SK-N-SH treated with all-trans-retinoic acid at 6 μM for 48 hours (cell line): ENCODE results near the gene ALPL.

Experiments used
- ATAC-seq: fragments of 200-7000 bp; cut with Tn5 transposase; 3 replicates; pipeline ENCODE4 v1.9.1; 2020; ENCODE audit warnings: mild to moderate bottlenecking, moderate library complexity
- ARNTL ChIP-seq: fragments of 450-650 bp; formaldehyde crosslinking; IDR thresholded peaks from 2 replicates; pipeline ENCODE4 v1.5.0; 2020; ENCODE audit warnings: low read depth, mild to moderate bottlenecking, moderate library complexity, borderline replicate concordance
- BACH2 ChIP-seq: fragments of 250-450 bp; sonication (Bioruptor Pico); IDR thresholded peaks from 2 replicates; pipeline ENCODE4 v1.9.0; 2021; ENCODE audit warnings: mild to moderate bottlenecking, borderline replicate concordance
- CSDC2 ChIP-seq: fragments of 250-450 bp; sonication (Bioruptor Pico); IDR thresholded peaks from 2 replicates; pipeline ENCODE4 v1.5.0; 2020; ENCODE audit warnings: mild to moderate bottlenecking, moderate library complexity
- ESRRG ChIP-seq: fragments of 250-450 bp; sonication (Bioruptor Pico); IDR thresholded peaks from 2 replicates; pipeline ENCODE4 v1.6.1; 2021; ENCODE audit warnings: mild to moderate bottlenecking
- GLIS3 ChIP-seq: fragments of 250-450 bp; sonication (Bioruptor Pico); IDR thresholded peaks from 2 replicates; pipeline ENCODE4 v1.5.0; 2020; ENCODE audit warnings: mild to moderate bottlenecking, moderate library complexity
- ISL1 ChIP-seq: fragments of 250-450 bp; sonication (Bioruptor Pico); IDR thresholded peaks from 2 replicates; pipeline ENCODE4 v2.1.2; 2022; ENCODE audit warnings: mild to moderate bottlenecking, moderate library complexity
- OSR1 ChIP-seq: fragments of 250-450 bp; sonication (Bioruptor Pico); IDR thresholded peaks from 2 replicates; pipeline ENCODE4 v1.8.0; 2022; ENCODE audit warnings: moderate library complexity, mild to moderate bottlenecking, inconsistent platforms
- POU6F1 ChIP-seq: fragments of 250-450 bp; sonication (Bioruptor Pico); IDR thresholded peaks from 2 replicates; pipeline ENCODE4 v1.8.0; 2021; ENCODE audit warnings: low read depth, mild to moderate bottlenecking, moderate library complexity, borderline replicate concordance
- PPARA ChIP-seq: fragments of 250-450 bp; sonication (Bioruptor Pico); IDR thresholded peaks from 2 replicates; pipeline ENCODE4 v1.5.0; 2020; ENCODE audit warnings: mild to moderate bottlenecking, borderline replicate concordance
- RARB ChIP-seq: fragments of 250-450 bp; sonication (Bioruptor Pico); IDR thresholded peaks from 2 replicates; pipeline ENCODE4 v1.8.0; 2021; ENCODE audit warnings: mild to moderate bottlenecking, moderate library complexity
- SNAI2 ChIP-seq: fragments of 250-450 bp; sonication (Bioruptor Pico); IDR thresholded peaks from 2 replicates; pipeline ENCODE4 v1.5.0; 2020; ENCODE audit warnings: mild to moderate bottlenecking, moderate library complexity
- TCF4 ChIP-seq: fragments of 250-450 bp; sonication (Bioruptor Pico); IDR thresholded peaks from 2 replicates; pipeline ENCODE4 v1.8.0; 2021; ENCODE audit warnings: mild to moderate bottlenecking, moderate library complexity, borderline replicate concordance
- TOX ChIP-seq: fragments of 250-450 bp; sonication (Bioruptor Pico); IDR thresholded peaks from 2 replicates; pipeline ENCODE4 v1.8.0; 2021; ENCODE audit warnings: mild to moderate bottlenecking, moderate library complexity, borderline replicate concordance
- TSHZ2 ChIP-seq: fragments of 250-450 bp; sonication (Bioruptor Pico); IDR thresholded peaks from 2 replicates; pipeline ENCODE4 v1.5.0; 2020; ENCODE audit warnings: mild to moderate bottlenecking, moderate library complexity
- ZC3H10 ChIP-seq: fragments of 250-450 bp; sonication (Bioruptor Pico); IDR thresholded peaks from 2 replicates; pipeline ENCODE4 v1.5.1; 2021; ENCODE audit warnings: mild to moderate bottlenecking, moderate library complexity
- ZFP3 ChIP-seq: fragments of 250-450 bp; sonication (Bioruptor Pico); IDR thresholded peaks from 2 replicates; pipeline ENCODE4 v1.5.0; 2020; ENCODE audit warnings: mild to moderate bottlenecking, moderate library complexity
- ZFP30 ChIP-seq: fragments of 450-650 bp; formaldehyde crosslinking; IDR thresholded peaks from 2 replicates; pipeline ENCODE4 v1.5.0; 2022; ENCODE audit warnings: mild to moderate bottlenecking, moderate library complexity
- ZNF565 ChIP-seq: fragments of 450-650 bp; formaldehyde crosslinking; conservative IDR thresholded peaks from 2 replicates; pipeline ENCODE4 v1.5.0; 2020; ENCODE audit warnings: low read depth, mild to moderate bottlenecking, moderate library complexity
- ZNF70 ChIP-seq: fragments of 450-650 bp; formaldehyde crosslinking; IDR thresholded peaks from 2 replicates; pipeline ENCODE4 v1.5.0; 2020; ENCODE audit warnings: mild to moderate bottlenecking, moderate library complexity
- ZNF8 ChIP-seq: fragments of 450-650 bp; formaldehyde crosslinking; IDR thresholded peaks from 2 replicates; pipeline ENCODE4 v1.5.0; 2020; ENCODE audit warnings: mild to moderate bottlenecking, moderate library complexity
- TF ChIP-seq, protein P1 (sequence below): fragments of 250-450 bp; sonication (Bioruptor Pico); IDR thresholded peaks from 2 replicates; pipeline ENCODE4 v1.8.0; 2020; ENCODE audit warnings: mild to moderate bottlenecking, moderate library complexity, borderline replicate concordance
- TF ChIP-seq, protein P2 (sequence below): fragments of 250-450 bp; sonication (Bioruptor Pico); IDR thresholded peaks from 2 replicates; pipeline ENCODE4 v1.5.1; 2021; ENCODE audit warnings: mild to moderate bottlenecking, moderate library complexity

Gene ALPL

GRCh38 chr1:21496886-21497285 lies 12.3 kb upstream of the ALPL start (continued):
- TF ChIP-seq ZC3H10 (CRISPR knock-in tag) (no peak), GLIS3 (CRISPR knock-in tag) (no peak)
- TF ChIP-seq, all 23 proteins: peak for 0

DNA sequence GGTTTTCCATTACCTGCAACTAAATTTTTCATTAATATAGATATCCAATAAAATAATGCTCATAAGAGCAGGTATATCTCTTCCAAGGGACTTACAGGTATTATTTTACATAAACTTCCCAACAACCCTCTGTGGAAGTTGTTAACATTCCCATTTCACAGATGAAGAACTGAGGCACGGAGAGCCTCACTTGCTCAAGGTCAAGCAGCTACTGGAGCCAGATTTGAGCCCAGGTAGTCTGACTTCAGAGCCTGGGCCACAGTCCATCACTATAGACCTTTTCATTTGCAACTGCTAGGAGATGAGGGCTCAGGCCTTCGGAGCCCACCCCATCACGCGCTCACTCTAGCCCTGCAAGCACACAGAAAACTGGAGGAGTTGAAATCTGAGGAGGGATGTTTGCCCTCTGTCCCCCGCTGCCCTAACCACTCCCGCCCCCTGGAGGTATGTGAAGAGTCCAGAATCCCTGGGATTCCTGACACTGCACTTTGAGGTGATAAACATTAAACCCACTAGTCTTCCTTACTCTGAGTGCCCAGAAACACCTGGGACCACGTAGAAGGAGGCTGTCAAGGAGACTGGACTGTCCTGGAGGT lies 11.7 kb upstream of the ALPL start:
- TF ChIP-seq GLIS3 (CRISPR knock-in tag) (no peak), RARB (no peak), ARNTL (CRISPR knock-in tag) (no peak), ZC3H10 (CRISPR knock-in tag) (no peak), PPARA (CRISPR knock-in tag) (no peak)
- TF ChIP-seq, protein P1, sequence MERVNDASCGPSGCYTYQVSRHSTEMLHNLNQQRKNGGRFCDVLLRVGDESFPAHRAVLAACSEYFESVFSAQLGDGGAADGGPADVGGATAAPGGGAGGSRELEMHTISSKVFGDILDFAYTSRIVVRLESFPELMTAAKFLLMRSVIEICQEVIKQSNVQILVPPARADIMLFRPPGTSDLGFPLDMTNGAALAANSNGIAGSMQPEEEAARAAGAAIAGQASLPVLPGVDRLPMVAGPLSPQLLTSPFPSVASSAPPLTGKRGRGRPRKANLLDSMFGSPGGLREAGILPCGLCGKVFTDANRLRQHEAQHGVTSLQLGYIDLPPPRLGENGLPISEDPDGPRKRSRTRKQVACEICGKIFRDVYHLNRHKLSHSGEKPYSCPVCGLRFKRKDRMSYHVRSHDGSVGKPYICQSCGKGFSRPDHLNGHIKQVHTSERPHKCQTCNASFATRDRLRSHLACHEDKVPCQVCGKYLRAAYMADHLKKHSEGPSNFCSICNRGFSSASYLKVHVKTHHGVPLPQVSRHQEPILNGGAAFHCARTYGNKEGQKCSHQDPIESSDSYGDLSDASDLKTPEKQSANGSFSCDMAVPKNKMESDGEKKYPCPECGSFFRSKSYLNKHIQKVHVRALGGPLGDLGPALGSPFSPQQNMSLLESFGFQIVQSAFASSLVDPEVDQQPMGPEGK (CRISPR knock-in tag) = no peak
- ATAC-seq = no peak

DNA sequence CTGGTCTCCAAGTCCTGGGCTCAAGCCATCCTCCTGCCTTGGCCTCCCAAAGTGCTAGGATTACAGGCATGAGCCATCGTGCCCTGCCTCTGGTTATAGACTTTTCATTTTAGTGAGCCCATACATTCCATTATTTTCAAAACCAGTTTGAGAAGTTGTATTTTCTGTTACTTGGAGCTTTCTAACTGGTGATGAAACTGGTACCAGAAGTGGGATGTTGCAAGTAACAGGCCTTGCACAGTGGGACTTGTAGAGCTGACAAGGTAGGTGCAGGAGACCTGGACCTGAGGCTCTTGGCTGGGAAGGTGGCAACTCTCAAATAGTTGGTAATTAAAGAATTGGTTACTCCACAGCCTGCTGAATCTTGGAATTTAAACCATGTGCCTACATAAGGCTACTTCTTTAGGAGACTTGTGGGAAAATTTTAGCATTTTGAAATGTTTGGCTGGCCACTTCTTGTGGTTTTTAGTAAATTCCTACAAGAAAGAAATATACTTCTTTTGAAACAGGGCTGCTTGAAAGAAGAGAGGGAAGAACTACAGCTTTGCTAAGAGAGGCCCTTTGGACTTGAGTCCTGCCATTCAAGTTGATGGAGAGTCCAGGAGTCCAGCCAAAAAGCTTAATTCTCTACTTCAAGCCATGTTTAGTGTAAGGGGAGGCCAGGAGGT lies 9.8 kb upstream of the ALPL start:
- TF ChIP-seq RARB = no peak
- no peak for TF ChIP-seq TOX (CRISPR knock-in tag)
- no peak for TF ChIP-seq CSDC2
- no peak for TF ChIP-seq ZNF8
- TF ChIP-seq ZNF565 (CRISPR knock-in tag) = no peak
- no peak for TF ChIP-seq ARNTL (CRISPR knock-in tag)
- TF ChIP-seq GLIS3 (CRISPR knock-in tag) = no peak
- no peak for TF ChIP-seq ZC3H10 (CRISPR knock-in tag)
- TF ChIP-seq ISL1 = no peak
- TF ChIP-seq ZNF70 (CRISPR knock-in tag) = no peak
- no peak for TF ChIP-seq TSHZ2 (CRISPR knock-in tag)
- no peak for TF ChIP-seq SNAI2 (CRISPR knock-in tag)
- TF ChIP-seq ESRRG (CRISPR knock-in tag) = no peak
- TF ChIP-seq OSR1 (CRISPR knock-in tag) = no peak
- TF ChIP-seq, protein P2, sequence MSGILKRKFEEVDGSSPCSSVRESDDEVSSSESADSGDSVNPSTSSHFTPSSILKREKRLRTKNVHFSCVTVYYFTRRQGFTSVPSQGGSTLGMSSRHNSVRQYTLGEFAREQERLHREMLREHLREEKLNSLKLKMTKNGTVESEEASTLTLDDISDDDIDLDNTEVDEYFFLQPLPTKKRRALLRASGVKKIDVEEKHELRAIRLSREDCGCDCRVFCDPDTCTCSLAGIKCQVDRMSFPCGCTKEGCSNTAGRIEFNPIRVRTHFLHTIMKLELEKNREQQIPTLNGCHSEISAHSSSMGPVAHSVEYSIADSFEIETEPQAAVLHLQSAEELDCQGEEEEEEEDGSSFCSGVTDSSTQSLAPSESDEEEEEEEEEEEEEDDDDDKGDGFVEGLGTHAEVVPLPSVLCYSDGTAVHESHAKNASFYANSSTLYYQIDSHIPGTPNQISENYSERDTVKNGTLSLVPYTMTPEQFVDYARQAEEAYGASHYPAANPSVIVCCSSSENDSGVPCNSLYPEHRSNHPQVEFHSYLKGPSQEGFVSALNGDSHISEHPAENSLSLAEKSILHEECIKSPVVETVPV (CRISPR knock-in tag) = no peak
- no peak for TF ChIP-seq TCF4 (CRISPR knock-in tag)
- no peak for TF ChIP-seq ZFP30
- no peak for TF ChIP-seq ZFP3 (CRISPR knock-in tag)
- TF ChIP-seq, all 23 proteins: peak for 0
- no peak for ATAC-seq

GRCh38 chr1:21503706-21504377 lies 5.4 kb upstream of the ALPL start:
- TF ChIP-seq ZC3H10 (CRISPR knock-in tag) = no peak
- no peak for TF ChIP-seq POU6F1 (CRISPR knock-in tag)
- no peak for TF ChIP-seq ZNF8
- TF ChIP-seq TSHZ2 (CRISPR knock-in tag) = no peak
- TF ChIP-seq TCF4 (CRISPR knock-in tag) = no peak
- no peak for TF ChIP-seq ZFP3 (CRISPR knock-in tag)
- TF ChIP-seq RARB = no peak
- TF ChIP-seq OSR1 (CRISPR knock-in tag) = no peak
- no peak for TF ChIP-seq PPARA (CRISPR knock-in tag)
- TF ChIP-seq TOX (CRISPR knock-in tag) = no peak
- no peak for TF ChIP-seq ISL1
- no peak for TF ChIP-seq GLIS3 (CRISPR knock-in tag)
- TF ChIP-seq ZNF70 (CRISPR knock-in tag) = no peak
- no peak for TF ChIP-seq BACH2
- TF ChIP-seq SNAI2 (CRISPR knock-in tag) = no peak
- no peak for TF ChIP-seq CSDC2
- no peak for TF ChIP-seq ZNF565 (CRISPR knock-in tag)
- TF ChIP-seq, all 23 proteins: peak for 0
- no peak for ATAC-seq
